ENCODE results near the gene C2CD2.

Gene C2CD2

DNA sequence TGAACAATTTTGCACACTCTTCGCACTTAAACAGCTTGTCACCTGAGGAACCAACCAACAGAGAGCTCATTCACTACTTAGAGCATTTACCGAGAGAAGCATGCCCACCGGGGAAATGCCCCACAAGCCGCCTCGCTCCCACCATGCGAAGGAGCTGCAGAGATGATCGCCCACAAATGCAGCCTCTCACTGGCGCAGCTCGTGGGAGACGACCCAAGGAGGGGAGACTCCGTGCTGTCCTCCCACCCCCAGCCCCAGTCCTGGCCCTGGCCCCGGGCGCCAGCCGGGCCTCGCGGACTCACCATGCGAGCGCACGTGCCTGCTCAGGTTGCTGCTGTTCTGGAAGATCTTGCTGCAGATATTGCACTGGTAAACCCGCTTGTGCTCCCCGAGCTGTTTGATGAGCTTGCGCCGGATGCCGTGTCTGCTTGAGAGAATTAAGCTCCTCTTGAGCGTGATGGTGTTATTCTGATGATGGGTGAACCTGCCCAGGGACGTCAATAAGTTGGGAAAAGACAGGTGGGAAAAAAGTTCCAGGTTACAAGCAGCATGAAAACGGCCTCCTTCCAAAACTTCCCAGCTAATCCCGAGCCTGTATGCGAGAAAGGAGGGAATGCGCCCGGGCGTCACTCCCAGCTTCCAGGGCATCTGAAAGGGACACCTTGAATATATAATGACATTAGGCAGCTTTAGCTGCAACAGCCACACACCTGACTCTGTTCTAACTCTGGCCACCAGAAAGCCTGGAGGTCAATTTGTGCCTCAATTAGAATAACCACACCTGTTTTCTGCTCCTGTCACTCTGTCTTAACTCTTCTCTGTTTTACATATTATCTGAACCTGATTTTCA is 117.4 kb downstream of the C2CD2 start:
- DNase-seq, result no peak

DNA sequence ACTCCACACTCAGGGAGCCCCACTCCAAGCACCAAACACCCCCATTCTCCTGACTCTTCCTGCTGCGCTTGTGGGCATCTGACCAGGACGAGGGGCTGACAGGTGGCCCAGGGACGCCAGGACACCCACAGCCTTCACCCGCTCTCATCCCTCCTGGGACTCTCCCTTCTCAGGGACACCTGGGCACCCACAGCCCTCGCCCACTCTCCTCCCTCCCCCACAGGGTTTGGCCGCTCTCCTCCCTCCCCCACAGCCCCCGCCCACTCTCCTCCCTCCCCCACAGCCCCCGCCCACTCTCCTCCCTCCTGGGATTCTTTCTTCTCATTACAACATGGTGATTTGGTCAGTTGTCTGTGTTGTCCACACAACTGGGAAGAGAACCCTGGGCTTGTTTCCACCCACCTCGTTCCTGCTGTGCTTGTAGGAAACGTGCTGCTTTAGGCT is 118.1 kb downstream of the C2CD2 start:
- DNase-seq, result no peak
